DMS114 treated with DMSO at 0.1 percent for 48 hours (cell line): Measurements from ENCODE around the gene SLC9A2.

Experiments used
- DNase-seq: peaks from one replicate; lab custom pipeline; 2025; ENCODE audit not compliant: unreplicated experiment; lab: John Stamatoyannopoulos, UW

The SLC9A2 gene

DNA sequence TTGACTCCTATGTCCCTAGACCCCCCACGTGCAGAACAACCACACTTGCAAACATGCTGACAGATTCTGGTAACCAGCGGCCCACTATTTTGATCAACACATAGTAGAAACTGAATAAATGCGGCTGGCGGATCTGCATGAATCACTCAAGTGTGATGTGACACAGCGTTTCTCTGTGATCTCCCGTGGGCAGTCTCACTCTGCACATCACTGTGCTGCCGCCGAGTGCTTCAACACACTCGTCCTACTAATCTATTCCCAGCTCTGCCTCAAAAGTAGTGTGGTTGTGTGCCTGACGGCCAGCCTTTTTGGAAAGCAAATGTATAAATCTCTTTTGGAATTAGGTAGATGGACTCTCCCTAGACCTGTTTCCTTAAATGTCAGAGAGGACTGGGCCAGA, 105.2 kb downstream of the SLC9A2 start:
- DNase-seq, result no peak

DNA sequence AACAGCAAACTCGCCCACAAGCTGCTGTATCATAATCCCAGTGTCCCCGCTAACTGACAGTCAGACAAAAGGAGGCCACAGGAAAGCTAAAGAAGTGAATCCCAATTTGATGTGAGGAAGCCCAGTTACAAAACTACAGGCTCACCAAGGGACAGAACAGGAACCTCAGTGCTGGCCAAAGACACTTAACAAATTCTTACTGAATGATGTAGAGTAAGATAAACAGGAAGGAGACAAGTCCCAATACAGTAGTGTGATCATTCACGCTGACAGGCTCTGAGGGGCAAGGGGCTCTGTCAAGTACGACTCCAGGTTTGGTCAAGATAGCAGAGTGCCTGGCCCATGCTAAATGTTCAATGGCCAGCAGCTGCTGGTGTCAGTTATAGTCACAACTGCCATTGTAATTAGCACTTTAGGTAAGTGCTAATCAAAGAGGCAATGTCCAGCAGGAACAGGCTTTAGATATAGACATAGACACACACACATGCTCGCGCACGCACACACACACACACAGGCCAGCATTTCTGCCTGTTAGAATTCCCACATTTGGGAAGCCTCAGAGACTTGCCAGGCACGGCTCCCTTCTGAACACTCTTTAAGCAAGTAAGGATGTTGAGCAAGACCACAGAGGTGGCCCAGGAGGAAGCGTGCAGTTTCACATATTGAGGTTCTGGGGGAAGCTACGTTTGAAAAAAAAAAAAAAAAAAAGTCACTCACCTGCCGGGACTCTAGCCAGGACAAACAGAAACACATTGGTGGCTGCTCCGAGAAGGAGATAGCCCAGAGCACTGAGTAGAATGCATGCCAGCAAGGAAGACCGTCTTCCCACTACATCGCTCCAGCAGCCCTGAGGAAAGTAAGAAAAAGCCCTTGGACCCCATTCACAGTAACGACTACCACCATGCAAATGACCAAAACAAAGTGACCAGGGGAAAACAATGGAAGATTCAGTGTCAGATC, 107.1 kb downstream of the SLC9A2 start:
- DNase-seq, result no peak

DNA sequence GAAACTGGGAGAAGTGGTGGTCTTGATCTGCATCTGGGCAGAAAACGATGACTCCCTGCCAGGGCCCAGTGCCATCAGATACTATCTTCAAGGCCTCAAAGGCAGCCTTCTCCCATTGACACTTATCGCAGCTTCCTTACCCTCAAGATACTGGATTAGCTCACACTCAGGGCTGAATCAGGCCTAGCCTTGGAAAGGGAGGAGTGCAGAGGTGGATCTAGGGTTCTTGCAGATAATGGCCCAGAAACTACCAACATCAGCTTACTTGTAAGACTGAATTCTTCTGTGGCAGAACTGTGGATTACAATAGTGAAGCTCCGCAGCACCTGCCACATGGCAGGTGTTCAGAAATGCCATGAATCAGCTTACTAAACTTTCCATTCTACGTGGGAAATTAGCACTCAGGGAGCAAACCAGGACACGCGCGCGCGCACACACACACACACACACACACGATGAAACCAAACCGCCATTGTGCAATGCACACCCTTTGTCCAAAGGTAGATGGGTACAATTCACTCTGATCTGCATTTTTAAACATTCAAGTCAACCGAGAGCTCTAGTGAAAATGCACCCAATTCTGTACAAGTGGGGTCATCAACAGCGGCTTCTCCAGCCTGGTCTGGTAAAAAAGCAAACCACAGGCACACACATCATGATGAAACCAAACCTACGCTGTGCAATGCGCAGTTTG, 116.2 kb downstream of the SLC9A2 start:
- DNase-seq, result no peak

DNA sequence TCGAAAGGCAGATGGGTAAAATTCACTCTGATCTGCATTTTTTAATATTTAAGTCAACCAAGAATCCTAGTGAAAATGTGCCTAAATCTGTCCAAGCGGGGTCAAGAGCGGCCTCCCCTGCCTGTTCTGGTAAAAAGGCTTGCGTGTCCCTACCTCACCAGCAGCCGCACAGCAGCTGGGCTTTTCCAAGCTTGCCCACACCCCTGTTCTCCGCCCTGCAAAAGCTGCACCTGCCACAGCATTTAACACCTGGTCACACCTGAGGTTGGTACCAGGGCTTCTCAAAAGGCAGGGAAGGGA, 116.7 kb downstream of the SLC9A2 start:
- no peak for DNase-seq

DNA sequence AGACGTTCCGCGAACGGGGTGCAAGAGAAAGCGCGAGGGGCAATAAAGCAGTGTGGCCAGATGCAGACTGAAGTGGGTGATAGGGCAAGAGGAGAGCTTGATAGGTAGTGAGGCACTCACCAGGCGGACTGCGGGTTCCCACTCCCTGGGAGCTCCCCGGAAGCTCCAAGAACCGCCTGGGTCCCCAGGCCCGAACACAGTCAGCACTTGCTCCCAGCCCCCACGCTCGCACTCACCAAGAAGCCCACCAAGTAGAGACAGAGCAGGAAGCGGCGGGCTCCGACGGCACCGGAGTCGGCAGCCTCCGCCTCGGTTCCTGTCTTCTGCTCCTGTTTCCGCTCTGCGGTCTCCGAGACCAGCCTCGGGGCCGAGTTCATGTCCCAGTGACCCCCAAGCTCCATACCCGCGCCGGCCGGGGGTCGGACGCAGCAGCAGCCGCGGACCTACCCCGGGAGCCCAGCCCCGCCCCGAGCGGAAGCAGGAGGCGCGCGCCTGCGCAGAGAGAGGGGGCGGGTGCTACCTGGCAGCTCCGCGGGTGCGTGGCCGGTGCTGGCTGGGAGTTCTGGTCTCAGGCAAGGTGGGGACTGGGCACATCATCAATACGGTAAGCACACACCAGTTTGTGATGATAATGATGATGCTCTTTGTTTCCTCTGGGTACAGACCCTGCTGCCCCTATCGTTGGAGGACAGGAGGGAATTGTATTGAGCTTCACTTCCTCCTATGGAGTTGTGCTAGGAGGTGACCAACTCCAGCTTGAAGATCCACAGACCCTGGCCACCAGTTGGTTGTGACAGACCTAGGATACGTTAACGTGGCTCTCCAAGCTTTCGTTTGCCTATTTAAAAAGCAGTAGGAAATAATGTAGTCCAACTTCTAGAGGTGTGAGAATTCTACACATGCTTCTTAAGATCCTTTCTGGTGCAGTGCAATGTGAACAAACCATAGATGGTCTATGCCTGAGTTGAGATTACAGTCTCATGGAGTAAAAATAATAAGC, 117.4 kb downstream of the SLC9A2 start:
- peak; percentile 54 for DNase-seq

DNA sequence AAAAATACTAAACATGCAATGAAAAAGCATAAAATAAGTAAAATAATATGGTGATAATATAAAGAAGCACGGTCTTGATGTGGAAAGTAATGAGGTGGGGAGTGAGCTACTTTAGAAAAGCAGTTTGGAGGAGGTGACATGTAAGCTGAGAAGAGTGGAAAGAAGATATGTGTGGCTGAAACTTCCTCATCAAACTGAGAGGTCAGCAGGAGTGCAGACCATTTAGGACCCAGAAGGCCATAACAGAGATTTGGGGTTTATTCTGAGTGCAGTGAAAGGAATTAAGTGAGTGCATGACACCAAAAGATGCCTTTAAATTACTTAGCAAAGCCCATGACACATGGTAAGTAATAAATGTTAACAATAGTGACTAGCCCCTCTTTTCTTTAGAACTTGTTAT, 118.1 kb downstream of the SLC9A2 start:
- no peak for DNase-seq

DNA sequence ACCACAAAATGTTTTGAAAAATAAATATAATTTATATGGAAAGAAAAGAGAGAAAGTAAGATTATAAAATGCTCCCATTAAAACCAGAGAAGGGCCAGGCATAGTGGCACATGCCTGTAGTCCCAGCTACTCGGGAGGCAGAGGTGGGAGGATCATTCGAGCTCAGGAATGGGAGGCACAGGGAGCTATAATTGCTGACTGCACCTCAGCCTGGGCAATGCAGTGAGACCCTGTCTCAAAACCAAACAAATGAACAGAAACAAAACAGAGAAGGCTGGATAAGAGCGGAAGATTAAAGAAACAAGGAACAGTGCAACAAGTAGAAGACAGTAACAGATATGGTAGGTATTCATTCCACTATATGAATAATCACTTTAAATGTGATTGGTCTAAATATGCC, 123.9 kb downstream of the SLC9A2 start:
- DNase-seq, result no peak

DNA sequence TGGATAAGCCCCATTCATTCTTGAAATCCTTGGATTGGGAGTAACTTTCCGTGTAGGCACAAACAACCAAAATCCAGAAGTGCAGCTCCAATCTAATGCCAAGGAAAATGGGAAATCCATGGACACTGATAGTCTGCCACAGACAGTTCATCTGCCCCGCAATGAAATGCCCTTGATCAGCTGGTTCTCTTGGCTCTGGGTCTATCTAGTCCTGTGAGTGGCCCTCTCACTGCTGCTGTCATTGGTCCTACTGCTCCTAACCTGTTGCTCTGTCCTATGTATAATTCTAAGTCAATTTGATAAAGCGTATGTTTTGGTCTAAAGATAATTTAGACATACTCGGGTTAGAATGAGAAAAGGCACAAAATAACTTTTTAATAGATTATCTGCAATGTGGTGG, 128.8 kb downstream of the SLC9A2 start:
- no peak for DNase-seq

DNA sequence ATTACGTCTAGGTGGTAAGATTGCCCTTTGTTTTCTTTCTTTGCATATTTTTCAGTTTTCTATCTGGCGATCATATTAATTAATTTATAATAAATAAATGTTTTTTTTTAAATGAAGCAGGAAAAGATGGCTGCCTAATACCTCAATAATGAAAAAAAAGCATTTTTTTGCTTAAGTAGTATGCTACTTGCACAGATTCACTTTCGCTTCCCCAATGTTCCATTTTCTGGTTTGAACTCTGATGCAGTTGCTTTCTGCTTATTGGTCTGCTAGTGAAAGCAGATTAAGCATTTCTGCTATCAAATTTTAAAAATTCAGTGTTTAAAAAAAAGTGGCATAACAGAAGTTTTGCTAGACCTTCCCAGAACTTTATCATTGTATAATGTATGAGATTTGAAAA, 130.6 kb downstream of the SLC9A2 start:
- DNase-seq, result no peak

DNA sequence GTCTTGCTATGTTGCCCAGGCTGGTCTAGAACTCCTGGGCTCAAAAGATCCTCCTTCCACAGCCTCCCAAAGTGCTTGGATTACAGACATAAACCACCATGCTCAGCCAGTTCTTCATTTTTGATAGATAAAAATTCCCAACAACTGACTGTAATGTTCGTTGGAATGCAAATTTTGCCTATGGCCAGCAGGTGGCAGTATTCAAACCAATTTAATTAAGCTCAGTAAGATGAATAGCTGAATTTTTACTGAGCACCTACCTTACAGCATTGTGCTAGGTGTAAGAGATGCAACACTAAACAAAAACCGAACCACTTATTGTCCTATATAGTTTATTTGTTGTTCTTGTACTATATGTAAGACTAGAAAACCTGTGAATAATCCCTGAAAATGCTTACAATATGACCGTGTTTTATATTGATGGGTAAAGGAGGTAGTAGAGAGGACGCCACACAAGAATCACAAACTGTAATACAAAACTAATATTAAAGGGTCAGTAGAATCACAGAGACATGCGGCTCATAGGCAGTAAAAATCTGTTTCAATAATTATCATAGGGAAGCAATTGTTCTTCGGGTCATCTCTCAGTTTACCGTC, 134.3 kb downstream of the SLC9A2 start:
- peak; percentile 60 for DNase-seq

DNA sequence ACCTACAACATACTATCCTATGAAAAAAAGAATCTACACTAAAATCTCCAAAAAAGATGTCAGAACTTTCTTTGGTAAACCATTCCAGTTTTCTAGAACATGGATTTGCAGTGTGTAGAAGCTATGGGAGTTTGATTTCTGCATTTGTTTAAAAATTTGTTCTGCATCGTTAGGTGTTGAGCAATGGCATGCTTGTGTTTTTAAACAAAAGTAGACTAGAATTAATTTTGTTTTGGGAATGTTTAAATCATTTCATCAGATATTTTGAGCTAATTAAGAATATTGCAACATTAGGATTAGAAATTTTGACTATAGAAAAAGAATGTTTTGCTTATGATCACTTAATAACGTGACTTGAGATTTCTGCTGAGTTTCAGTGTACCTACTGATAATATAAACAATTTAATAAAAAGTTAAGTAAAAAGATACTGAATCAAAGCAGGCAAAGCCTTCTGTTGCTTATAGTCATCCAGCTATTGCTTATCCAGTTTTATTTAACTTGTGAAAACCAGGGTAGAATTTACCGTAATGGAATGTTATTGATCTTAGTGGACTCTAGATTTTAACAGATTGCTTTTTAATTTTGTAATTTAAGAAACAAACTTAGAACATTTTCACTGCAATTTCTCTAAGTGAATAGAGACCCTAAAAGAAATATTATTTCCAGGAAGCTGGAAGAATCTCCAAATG, 135.2 kb downstream of the SLC9A2 start:
- no peak for DNase-seq

DNA sequence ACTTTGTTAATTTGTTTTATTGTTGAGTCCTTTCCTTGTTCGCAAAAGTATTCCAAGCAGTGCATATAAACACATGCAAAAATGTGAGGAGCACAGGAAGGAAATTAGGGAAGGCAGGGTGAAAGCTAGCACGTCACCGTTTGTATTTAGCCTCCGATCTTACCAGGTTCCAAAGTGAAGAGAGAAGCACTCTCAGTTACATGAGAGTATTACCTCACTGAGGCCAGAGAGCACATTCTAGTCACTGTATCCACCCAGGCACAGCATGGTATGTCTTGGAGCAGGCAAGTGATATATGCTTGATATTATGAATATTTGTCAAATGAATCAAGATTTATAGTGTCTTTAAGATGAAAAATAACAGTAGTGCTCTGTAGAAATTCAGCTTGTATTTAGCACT, 135.9 kb downstream of the SLC9A2 start:
- DNase-seq, result no peak

DNA sequence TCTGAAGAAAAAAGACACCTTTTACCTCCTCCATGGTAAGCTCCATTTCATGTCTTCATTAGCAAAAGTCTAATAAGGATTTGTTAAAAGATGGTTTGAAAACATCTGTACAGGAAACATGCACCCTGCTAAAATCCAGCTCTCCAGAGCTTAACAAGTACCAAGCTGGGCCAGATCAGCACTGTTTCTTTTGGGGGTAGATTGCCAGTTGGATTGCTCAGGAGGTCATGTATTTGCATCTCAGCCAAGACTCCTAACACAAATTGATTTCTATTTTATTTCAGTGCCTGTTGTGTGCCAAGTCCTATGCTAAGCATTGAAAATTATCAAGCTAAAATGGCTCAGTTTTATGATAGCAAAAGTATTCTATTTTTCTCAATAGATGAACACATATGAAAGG, 139.1 kb downstream of the SLC9A2 start:
- DNase-seq, result no peak
